ENCODE data around the gene IGFL4.

Gene IGFL4

DNA sequence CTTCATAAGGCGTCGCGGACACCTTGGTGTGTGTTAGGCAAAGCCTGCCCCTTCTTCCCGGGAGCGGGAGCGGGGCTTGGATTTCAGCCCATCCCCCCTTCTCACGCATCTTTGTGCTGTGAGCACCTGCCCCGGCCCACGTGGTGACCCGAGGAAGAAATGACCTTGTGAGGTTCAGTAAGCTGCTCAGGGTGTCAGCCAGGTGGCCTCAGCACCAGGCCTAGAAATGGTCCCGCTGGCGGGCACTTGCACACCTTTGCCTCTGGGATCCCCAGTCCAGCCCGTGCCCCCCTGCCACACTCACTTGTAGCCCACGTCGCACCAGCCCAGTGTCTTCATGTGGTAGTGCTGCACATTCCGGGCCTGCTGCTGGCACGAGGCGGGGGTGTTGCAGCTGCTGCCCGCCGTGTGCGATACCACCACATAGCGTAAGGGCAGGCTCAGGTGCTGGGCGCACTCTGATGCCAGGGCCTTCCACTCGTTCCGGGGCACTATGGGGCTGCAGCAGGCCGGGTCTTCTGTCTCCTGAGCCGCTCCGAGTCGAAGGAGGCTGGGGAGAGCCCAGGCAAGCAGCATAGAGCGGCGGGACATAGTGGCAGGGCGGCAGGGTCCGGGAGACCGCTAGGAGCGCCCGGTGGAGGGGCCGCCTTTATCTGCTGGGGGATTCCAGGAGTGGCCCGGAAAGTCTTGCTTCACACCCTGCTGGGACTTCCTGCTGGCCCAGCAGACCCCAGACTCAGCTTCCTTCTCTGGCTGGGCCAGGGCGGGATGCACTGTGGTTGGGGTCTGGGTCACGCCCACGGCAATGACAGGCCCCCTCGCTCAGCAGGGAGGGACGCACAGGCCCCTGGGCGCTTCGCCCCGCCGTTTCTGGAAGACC, 18.1 kb downstream of the IGFL4 start, which contains the start of gene PGLYRP1:
PGLYRP1 (minus strand) TSS at position 623 of the 880 bp plus-strand sequence; CDS start at position 591, 32 bp downstream.
- Mint-ChIP-seq H3K27ac (no peak within 1 kb of the TSS), H3K4me1 (ENCODE audit: low read depth in 2 of 2) (peaks cover 5 to 11% of the 10 kb centered on the region in 2 donors), H3K4me3 (no peak within 1 kb of the TSS), H3K9me3 (no peaks in the 10 kb centered on the region), H3K27me3 (peaks cover 17 to 44% of the 10 kb centered on the region in 2 donors), H3K36me3 (ENCODE audit: insufficient read depth) (no peaks in the 10 kb centered on the region)
- ATAC-seq (replicated peaks) (no peak), DNase-seq (no peak)

DNA sequence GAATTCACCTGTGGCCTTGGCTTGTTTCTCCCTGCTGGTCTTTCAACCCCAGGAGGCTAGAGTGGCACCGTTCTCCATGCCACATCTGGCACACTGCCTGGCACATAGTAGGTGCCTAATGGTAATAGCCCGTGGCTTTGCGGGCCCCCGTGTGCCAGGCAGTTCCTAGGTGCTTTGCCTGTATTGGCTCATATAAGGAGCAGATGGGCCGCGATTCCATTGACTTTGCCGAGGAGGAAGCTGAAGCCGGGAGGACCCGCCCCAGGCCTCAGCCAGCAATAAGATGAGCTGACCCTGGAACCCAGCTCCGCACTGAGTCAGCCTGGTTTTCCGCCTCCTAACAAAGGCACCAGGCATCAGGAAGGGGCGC, 18.8 kb downstream of the IGFL4 start:
- H3K27me3 Mint-ChIP-seq = peaks cover 17 to 44% of the 10 kb centered on the region in 2 donors
- no peak overlapping the region for H3K4me3 Mint-ChIP-seq
- no peak overlapping the region for H3K27ac Mint-ChIP-seq
- no peaks in the 10 kb centered on the region for H3K36me3 Mint-ChIP-seq (ENCODE audit: insufficient read depth)
- no peak for ATAC-seq (replicated peaks)
- DNase-seq = no peak
- peaks cover 6 to 12% of the 10 kb centered on the region in 2 donors for H3K4me1 Mint-ChIP-seq (ENCODE audit: low read depth in 2 of 2)
- H3K9me3 Mint-ChIP-seq = no peaks in the 10 kb centered on the region

DNA sequence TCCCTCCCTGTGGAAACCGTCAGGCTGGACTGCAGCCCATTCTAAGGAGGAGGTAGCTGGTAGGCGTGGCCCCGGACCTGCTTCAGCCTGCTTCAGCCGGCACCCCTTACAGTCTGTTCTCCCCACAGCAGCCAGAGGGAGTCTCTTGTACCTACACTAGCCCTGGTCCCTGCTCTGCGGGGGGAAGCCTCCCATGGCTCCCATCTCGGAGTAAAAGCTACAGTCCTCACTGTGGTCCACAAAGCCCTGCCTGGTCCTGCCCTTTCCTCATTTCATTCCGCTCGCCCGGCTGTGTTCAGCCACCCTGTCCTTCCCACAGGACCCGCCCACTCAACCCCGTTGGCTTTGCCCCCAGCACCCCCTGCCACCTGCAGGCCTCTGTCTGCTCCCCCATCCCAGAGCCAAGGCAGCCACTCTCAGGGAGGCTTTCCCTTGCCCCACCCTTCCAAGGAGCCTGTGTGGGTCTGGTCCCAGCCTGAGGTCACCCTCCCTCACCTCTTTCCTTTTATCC, 19.2 kb downstream of the IGFL4 start:
- ATAC-seq (replicated peaks) = no peak
- Mint-ChIP-seq H3K4me3 (no peak overlapping the region), H3K27me3 (peaks cover 13 to 39% of the 10 kb centered on the region in 2 donors), H3K4me1 (ENCODE audit: low read depth in 2 of 2) (peaks cover 9 to 13% of the 10 kb centered on the region in 2 donors), H3K9me3 (no peaks in the 10 kb centered on the region), H3K36me3 (ENCODE audit: insufficient read depth) (no peaks in the 10 kb centered on the region), H3K27ac (no peak overlapping the region)
- DNase-seq = no peak

DNA sequence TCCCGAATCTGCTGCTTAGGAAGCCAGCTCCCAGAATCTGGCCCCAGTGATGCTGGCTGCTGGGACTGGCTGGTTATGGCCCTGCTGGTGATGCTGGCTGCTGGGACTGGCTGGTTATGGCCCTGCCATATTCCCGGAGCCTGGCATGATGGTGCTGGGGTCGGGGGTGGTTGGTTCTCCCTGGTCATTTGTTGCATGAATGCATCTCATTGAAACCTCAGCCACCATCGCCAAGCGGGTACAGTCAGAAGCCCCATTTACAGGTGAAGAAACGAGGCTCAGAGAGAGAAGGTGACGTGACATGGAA, 20.0 kb downstream of the IGFL4 start:
- Mint-ChIP-seq H3K27me3 (peaks cover 9 to 31% of the 10 kb centered on the region in 2 donors), H3K27ac (no peak overlapping the region), H3K4me1 (ENCODE audit: low read depth in 2 of 2) (peaks cover 9 to 10% of the 10 kb centered on the region in 2 donors), H3K36me3 (ENCODE audit: insufficient read depth) (peaks cover 1% of the 10 kb centered on the region), H3K9me3 (no peaks in the 10 kb centered on the region), H3K4me3 (no peak overlapping the region)
- ATAC-seq (replicated peaks) (no peak), DNase-seq (no peak)

DNA sequence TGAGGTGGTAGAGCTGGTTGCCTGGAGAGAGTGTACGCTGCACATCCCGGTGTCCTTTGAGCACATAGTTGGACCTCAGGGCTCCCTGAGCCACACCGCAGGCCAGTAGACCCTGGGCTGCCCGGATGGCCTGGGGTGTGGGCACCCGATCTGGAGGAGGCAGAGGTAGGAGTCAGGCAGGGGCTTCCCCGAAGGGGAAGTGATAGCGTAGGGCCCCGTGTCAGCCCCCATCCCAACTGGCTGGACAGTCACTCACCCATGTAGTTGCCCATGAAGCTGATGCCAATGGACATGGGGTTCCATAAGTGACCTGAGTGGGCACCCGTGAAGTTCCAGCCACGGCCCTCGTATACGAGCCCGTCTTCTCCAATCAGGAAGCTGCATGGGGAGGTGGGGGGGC, 21.5 kb downstream of the IGFL4 start:
- no peak overlapping the region for H3K4me3 Mint-ChIP-seq
- ATAC-seq (replicated peaks) = no peak

DNA sequence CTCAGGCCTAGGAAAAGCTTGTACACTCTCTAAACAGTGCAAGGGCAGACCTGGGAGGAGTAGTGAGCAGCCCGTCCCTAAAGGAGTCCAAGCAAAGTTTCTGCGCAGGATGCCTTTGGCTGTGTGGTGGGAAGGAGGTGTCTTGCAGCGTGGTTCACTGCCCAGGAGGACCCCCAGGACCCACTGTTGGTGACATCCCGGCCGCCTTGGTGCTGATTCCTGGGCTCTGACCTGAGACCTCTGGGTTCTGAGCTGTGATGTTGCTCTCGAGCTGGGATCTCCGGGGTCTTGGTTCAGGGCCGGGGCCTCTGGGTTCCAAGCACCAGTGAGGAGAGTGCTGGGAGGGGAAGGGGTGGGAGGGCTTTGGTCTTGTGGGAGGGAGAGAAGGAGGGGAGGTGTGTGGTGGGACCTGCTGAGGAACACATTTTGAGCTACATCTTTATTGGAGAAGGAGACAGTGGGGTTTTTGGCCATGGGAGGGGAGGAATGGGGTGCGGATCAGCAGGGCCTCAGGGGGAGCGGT, 22.0 kb downstream of the IGFL4 start:
- no peaks in the 10 kb centered on the region for H3K9me3 Mint-ChIP-seq
- no peak for ATAC-seq (replicated peaks)
- no peak overlapping the region for H3K4me3 Mint-ChIP-seq
- H3K27me3 Mint-ChIP-seq = peaks cover 5 to 25% of the 10 kb centered on the region in 2 donors
- peaks cover 6% of the 10 kb centered on the region for H3K36me3 Mint-ChIP-seq (ENCODE audit: insufficient read depth)
- no peak overlapping the region for H3K27ac Mint-ChIP-seq
- H3K4me1 Mint-ChIP-seq (ENCODE audit: low read depth in 2 of 2) = peaks cover 16 to 17% of the 10 kb centered on the region in 2 donors
- DNase-seq = no peak

More for the DNA sequence above, 21.5 kb downstream of the IGFL4 start:
- peaks cover 10 to 29% of the 10 kb centered on the region in 2 donors for H3K27me3 Mint-ChIP-seq
- H3K27ac Mint-ChIP-seq = no peak overlapping the region
- no peak for DNase-seq
- H3K4me1 Mint-ChIP-seq (ENCODE audit: low read depth in 2 of 2) = peaks cover 16 to 17% of the 10 kb centered on the region in 2 donors
- peaks cover 6% of the 10 kb centered on the region for H3K36me3 Mint-ChIP-seq (ENCODE audit: insufficient read depth)
- H3K9me3 Mint-ChIP-seq = no peaks in the 10 kb centered on the region

DNA sequence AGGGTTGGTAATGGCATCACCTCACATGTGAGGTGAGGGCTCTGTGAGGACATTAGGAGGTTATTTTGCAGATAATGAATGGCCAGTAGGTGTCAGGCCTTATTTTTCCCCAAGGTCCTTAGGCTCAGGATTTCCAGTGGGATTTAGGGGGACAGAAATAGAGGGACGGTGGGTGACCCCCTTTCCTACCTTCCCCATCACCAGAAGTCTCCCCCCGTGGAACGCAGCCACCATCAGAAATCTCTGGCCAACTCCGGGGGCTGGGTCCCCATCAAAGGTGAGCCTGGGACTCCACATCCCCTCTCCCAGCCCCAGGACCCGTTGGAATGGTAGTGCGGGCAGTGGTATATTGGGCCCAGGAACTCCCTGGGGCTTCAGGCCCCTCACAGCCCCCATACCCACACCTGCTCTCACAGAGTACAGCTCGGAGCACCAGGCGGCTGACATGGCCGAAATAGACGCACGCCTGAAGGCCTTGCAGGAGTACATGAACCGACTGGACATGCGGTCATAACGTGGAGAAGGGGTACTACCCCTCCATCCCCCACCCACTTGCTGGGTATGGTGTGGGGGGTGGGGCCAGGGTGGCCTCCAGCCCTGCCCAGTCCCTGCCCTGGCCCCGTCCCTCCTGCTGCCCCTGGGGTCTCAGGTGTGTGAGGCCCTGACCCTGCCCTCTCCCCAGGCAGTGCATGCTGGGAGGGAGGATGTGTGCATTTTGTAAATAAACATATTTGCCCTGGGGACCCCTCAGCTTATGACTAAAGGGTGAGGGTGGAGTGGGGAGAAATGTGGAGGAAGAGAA, 22.7 kb downstream of the IGFL4 start:
- Mint-ChIP-seq H3K4me3 (no peak overlapping the region), H3K36me3 (ENCODE audit: insufficient read depth) (peaks cover 6% of the 10 kb centered on the region), H3K27me3 (peaks cover 4 to 18% of the 10 kb centered on the region in 2 donors), H3K27ac (no peak overlapping the region), H3K9me3 (no peaks in the 10 kb centered on the region), H3K4me1 (ENCODE audit: low read depth in 2 of 2) (peaks cover 16 to 17% of the 10 kb centered on the region in 2 donors)
- ATAC-seq (replicated peaks) (no peak), DNase-seq (no peak)

DNA sequence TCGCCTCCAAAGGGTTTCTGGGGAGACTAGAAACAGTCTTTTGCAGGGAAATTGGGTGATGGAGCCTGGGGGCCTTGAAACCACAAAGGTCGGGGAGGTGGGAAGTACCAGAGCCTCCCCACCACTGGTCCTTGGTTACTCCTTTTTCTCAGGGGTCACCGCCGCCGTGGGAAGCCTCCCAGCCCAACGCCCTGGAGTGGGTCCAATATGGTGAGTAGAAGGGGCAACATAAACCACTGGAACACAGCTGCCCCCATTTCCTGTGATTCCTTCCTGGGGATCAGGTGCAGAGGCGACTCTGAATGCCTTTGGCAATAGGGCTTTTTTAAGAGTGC, 23.7 kb downstream of the IGFL4 start:
- H3K4me1 Mint-ChIP-seq (ENCODE audit: low read depth in 2 of 2) = peaks cover 16 to 17% of the 10 kb centered on the region in 2 donors
- H3K36me3 Mint-ChIP-seq (ENCODE audit: insufficient read depth) = peaks cover 6% of the 10 kb centered on the region
- peaks cover 4 to 9% of the 10 kb centered on the region in 2 donors for H3K27me3 Mint-ChIP-seq

DNA sequence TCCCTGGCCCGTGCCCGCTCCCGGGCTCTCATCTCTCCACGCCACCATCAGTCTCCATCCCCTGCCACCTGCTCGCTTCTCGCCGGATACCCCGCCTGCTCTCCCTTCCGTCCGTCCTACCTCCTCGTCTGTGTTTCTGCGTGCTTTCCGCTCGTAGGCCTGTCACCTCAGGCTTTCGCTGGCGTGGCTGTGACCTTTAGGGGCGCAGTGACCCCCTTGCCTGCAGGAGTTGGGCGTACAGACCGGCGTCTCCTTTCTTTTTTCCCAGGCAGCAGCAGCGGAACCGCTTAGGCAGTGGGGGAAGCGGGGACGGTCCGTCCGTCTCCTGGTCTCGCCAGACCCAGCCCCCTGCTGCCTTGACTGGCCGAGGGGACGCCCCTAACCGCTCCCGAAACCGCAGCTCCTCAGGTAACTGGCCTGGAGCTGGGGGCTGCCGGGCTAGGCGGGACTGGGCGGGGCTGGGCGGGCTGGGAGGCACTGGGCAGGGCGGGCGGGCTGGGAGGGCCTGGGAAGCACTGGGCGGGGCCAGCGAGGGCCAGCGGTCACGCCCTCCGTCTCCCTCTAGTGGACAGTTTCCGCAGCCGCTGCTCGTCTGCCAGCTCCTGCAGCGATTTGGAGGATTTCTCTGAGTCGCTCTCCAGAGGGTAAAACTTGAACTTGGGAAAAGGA, 24.2 kb downstream of the IGFL4 start:
- DNase-seq = peak; percentile 77 to 80 (median 78)
- peaks cover 16 to 17% of the 10 kb centered on the region in 2 donors for H3K4me1 Mint-ChIP-seq (ENCODE audit: low read depth in 2 of 2)
- peak; percentile 75 for ATAC-seq (replicated peaks)
- H3K27me3 Mint-ChIP-seq = peaks cover 4 to 9% of the 10 kb centered on the region in 2 donors
- H3K27ac Mint-ChIP-seq = peak overlapping the region; percentile 76 to 78
- H3K9me3 Mint-ChIP-seq = no peaks in the 10 kb centered on the region
- H3K4me3 Mint-ChIP-seq = peak overlapping the region; percentile 83 to 90
- H3K36me3 Mint-ChIP-seq (ENCODE audit: insufficient read depth) = peaks cover 6% of the 10 kb centered on the region

More for the DNA sequence above, 23.7 kb downstream of the IGFL4 start:
- Mint-ChIP-seq H3K9me3 (no peaks in the 10 kb centered on the region), H3K4me3 (peak overlapping the region; percentile 83 to 90), H3K27ac (peak overlapping the region in 1 of 2 donors; percentile 78)
- no peak for DNase-seq
- ATAC-seq (replicated peaks) = no peak

DNA sequence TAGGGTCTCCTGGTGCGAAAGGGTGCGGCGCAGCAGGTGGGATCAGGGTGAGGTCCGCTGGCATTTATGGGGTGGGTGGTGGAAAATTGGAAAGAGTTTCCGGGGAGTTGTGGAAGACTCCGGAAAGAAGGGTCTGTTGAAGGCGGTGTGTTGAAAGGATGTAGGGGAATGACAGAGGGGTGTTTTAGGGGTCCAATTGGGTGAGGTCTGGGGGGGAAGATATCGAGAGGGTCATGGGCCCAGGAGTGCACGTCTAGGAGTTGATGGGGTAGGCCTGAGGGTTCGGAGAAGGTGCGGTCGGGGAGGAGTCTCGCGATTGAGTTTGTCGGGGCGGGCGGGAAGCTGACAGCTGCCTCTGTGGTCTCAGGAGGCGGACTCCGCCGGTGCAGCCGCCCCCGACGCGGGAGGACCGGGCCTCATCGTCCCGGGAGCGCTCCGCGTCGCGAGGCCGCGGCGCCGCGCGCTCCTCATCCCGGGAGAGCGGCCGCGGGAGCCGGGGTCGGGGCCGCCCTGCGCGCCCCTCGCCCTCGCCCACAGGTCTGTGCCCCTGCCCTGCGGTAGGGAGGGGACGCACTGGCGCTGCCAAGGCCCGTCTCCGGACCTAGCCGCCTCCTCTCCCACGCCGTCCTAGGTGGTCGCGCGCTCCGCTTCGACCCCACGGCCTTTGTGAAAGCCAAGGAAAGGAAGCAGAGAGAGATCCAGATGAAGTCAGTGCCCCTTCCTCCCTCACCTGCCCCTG, 24.9 kb downstream of the IGFL4 start:
- ATAC-seq (replicated peaks) (peak; percentile 68), DNase-seq (peak; percentile 29 to 42 (median 34))
- peaks cover 6% of the 10 kb centered on the region for H3K36me3 Mint-ChIP-seq (ENCODE audit: insufficient read depth)
- no peaks in the 10 kb centered on the region for H3K9me3 Mint-ChIP-seq
- H3K4me1 Mint-ChIP-seq (ENCODE audit: low read depth in 2 of 2) = peaks cover 16 to 17% of the 10 kb centered on the region in 2 donors
- peak overlapping the region; percentile 83 to 90 for H3K4me3 Mint-ChIP-seq
- H3K27ac Mint-ChIP-seq = peak overlapping the region; percentile 76 to 80
- peaks cover 4 to 9% of the 10 kb centered on the region in 2 donors for H3K27me3 Mint-ChIP-seq

DNA sequence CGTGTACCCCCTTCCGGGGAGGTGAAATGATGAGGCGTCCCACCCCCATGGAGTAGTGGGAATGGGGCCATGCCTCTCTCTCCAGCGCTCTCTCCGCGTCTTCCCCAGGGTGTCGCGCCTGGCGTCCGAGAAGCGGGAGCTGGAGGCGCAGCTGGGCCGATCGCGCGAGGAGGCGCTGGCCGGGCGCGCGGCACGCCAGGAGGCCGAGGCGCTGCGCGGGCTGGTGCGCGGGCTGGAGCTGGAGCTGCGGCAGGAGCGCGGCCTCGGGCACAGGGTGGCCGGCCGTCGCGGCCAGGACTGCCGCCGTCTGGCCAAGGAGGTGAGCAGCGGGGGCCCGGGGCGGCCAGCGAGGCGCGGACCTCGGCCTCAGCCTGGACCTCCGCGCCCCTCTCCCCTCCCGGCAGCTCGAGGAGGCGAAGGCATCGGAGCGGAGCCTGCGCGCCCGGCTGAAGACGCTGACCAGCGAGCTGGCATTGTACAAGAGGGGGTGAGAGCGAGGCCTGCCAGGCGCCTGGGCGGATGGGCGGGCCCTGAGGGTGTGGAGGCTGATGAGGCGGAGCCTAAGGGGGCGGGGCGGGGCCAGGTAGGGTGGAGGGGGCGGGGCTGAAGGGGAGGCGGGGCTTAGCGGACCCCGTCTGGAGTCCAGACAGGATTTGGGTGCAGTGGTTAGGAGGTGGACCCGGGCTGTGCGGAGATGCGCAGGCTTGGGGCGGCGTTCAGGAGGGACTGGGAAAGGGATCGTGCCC, 25.7 kb downstream of the IGFL4 start:
- Mint-ChIP-seq H3K9me3 (no peaks in the 10 kb centered on the region), H3K4me3 (peak overlapping the region; percentile 83 to 90), H3K36me3 (ENCODE audit: insufficient read depth) (peaks cover 8% of the 10 kb centered on the region), H3K27ac (peak overlapping the region in 1 of 2 donors; percentile 80), H3K27me3 (peaks cover 4 to 9% of the 10 kb centered on the region in 2 donors), H3K4me1 (ENCODE audit: low read depth in 2 of 2) (peaks cover 16 to 17% of the 10 kb centered on the region in 2 donors)
- peak; percentile 50 for ATAC-seq (replicated peaks)
- peak; percentile 30 to 48 (median 45) for DNase-seq

DNA sequence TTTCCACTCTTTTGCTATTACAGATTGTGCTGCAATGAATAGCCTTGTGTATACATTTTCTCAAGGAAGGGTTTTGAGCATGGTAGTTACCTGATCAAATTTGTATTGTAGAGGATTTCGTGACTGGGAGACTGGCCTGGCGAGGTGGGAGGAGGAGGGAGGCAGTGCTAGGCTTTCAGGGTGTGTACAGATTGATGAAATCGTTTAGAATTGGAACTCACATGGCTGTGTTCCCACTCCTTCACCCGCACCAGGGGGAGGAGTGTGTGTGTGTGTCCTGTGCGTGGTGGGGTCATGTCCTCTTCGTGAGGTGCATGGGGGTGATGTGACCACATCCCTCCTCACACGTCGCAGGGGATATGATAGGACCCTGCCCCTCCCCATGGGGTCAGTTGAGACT, 26.3 kb downstream of the IGFL4 start:
- Mint-ChIP-seq H3K4me1 (ENCODE audit: low read depth in 2 of 2) (peaks cover 16 to 21% of the 10 kb centered on the region in 2 donors), H3K9me3 (no peaks in the 10 kb centered on the region), H3K27me3 (peaks cover 4 to 9% of the 10 kb centered on the region in 2 donors), H3K27ac (no peak overlapping the region), H3K4me3 (peak overlapping the region; percentile 59 to 72), H3K36me3 (ENCODE audit: insufficient read depth) (peaks cover 12% of the 10 kb centered on the region)
- no peak for DNase-seq
- ATAC-seq (replicated peaks) = no peak
